Hepatocyte (in vitro differentiated cells): ENCODE measurements around the gene EXOC6B. TPM values are rescaled to one million over a fixed set of nuclear protein-coding genes. Genes with fewer than 3 reads are reported as not detected.

Experiments
- DNase-seq: peaks from one replicate; pipeline ENCODE4 v3.0.0-alpha.2; 2016; ENCODE audit warnings: low spot score
- H2AFZ ChIP-seq: fragments of 200-600 bp; sonication (generic); 2 replicates; pipeline ENCODE4 v1.6.0; 2016; ENCODE audit warnings: antibody characterized with exemption, mild to moderate bottlenecking
- H3K27ac ChIP-seq: fragments of 200-600 bp; sonication (generic); 2 replicates; pipeline ENCODE4 v1.5.1; 2016; ENCODE audit warnings: mild to moderate bottlenecking
- H3K27me3 ChIP-seq: fragments of 200-600 bp; sonication (generic); 2 replicates; pipeline ENCODE4 v1.6.1; 2016
- H3K36me3 ChIP-seq: fragments of 200-600 bp; sonication (generic); replicated peaks from 2 replicates; pipeline ENCODE4 v1.5.1; 2016; ENCODE audit warnings: low read depth; ENCODE audit not compliant: insufficient read depth
- H3K4me1 ChIP-seq: fragments of 200-600 bp; sonication (generic); 2 replicates; pipeline ENCODE4 v1.5.1; 2016; ENCODE audit warnings: mild to moderate bottlenecking, moderate library complexity; ENCODE audit not compliant: insufficient read depth
- H3K4me2 ChIP-seq: fragments of 200-600 bp; sonication (generic); 2 replicates; pipeline ENCODE4 v1.6.0; 2016
- H3K4me3 ChIP-seq: fragments of 200-600 bp; sonication (generic); 2 replicates; pipeline ENCODE4 v1.5.1; 2016; ENCODE audit warnings: mild to moderate bottlenecking
- H3K79me2 ChIP-seq: fragments of 200-600 bp; sonication (generic); 2 replicates; pipeline ENCODE4 v1.6.0; 2017; ENCODE audit warnings: mild to moderate bottlenecking
- H3K9me2 ChIP-seq: fragments of 200-600 bp; sonication (generic); replicated peaks from 2 replicates; pipeline ENCODE4 v1.6.0; 2017; ENCODE audit warnings: mild to moderate bottlenecking; ENCODE audit not compliant: insufficient read depth
- H3K9me3 ChIP-seq: fragments of 200-600 bp; sonication (generic); 2 replicates; pipeline ENCODE4 v1.5.1; 2016; ENCODE audit warnings: low read depth, mild to moderate bottlenecking
- H4K20me1 ChIP-seq: fragments of 200-600 bp; sonication (generic); 2 replicates; pipeline ENCODE4 v1.6.0; 2016; ENCODE audit warnings: mild to moderate bottlenecking; ENCODE audit not compliant: insufficient read depth, poor library complexity, severe bottlenecking
- CTCF ChIP-seq: fragments of 200-600 bp; sonication (generic); IDR thresholded peaks from 2 replicates; pipeline ENCODE4 v1.5.1; 2016; ENCODE audit warnings: antibody characterized with exemption, mild to moderate bottlenecking; ENCODE audit not compliant: poor library complexity
- EZH2 ChIP-seq: fragments of 200-600 bp; sonication (generic); IDR thresholded peaks from 2 replicates; pipeline ENCODE4 v1.6.1; 2016; ENCODE audit warnings: antibody characterized with exemption, mild to moderate bottlenecking, borderline replicate concordance
- EZH2phosphoT487 ChIP-seq: fragments of 200-600 bp; sonication (generic); IDR thresholded peaks from one replicate; pipeline ENCODE4 v1.6.1; 2018; ENCODE audit warnings: antibody characterized with exemption, mild to moderate bottlenecking, low read depth, moderate library complexity; ENCODE audit not compliant: unreplicated experiment, severe bottlenecking
- WGBS: methylation state at CpG from one replicate; pipeline ENCODE4 v1.1.6; 2016; ENCODE audit warnings: low lambda C conversion rate; ENCODE audit errors: missing lambda C conversion rate; 5-methylcytosine and 5-hydroxymethylcytosine counted together
- polyA plus RNA-seq: library from polyadenylated mRNA; unstranded; fragments of >200 nt; fragmentation: Nextera tagmentation; extraction: Ambion mirVana; gene quantifications from 2 replicates; pipeline ENCODE4 v1.2.1, GENCODE V29; 2016
- total RNA-seq: library from RNA; depleted of rRNA; stranded (reverse); fragments of >200 nt; gene quantifications from 2 replicates; pipeline ENCODE4 v1.2.3, GENCODE V29; 2014

Gene EXOC6B
- total and polyA plus RNA-seq, 2 experiments from 2014 or later: 11.8 to 36.2 TPM

DNA sequence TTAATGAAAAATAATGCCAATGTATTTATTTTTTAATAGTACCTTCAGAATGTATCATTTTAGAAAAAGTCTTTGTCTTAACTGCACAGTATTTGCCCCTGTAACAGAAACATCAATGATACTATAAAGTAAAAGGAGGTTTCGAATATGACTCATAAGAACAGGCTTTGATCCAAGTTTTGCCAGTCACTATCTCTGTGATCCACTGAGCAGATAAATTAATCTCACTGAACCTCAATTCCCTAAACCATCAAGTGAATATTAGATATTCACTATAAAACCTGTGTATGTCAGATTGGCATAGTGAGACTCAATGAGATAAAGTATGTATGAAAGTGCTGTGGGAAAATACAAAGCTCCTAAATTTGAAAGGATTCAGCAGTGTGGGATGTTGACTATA lies 292.1 kb downstream of the EXOC6B start:
- H3K4me1 ChIP-seq: no peaks in the 10 kb centered on the region
- H2AFZ ChIP-seq: no peak overlapping the region
- H3K9me3 ChIP-seq: no peaks in the 10 kb centered on the region
- H3K79me2 ChIP-seq: no peaks in the 10 kb centered on the region
- no peaks in the 10 kb centered on the region for H4K20me1 ChIP-seq
- no peak overlapping the region for H3K27ac ChIP-seq
- TF ChIP-seq EZH2 (no peak), EZH2phosphoT487 (no peak), CTCF (no peak)
- H3K36me3 ChIP-seq: no peaks in the 10 kb centered on the region
- 89% methylated on average over 1 of the region's 1 CpG for WGBS
- no peak for DNase-seq
- no peak overlapping the region for H3K4me3 ChIP-seq
- H3K27me3 ChIP-seq: no peaks in the 10 kb centered on the region
- no peak overlapping the region for H3K4me2 ChIP-seq
- no peaks in the 10 kb centered on the region for H3K9me2 ChIP-seq

GRCh38 chr2:72527424-72527823 lies 298.4 kb downstream of the EXOC6B start:
- Histone ChIP-seq H3K9me2 (no peaks in the 10 kb centered on the region), H3K27me3 (no peaks in the 10 kb centered on the region), H4K20me1 (no peaks in the 10 kb centered on the region), H3K4me3 (no peak overlapping the region), H3K79me2 (no peaks in the 10 kb centered on the region), H3K27ac (no peak overlapping the region), H2AFZ (no peak overlapping the region), H3K9me3 (no peaks in the 10 kb centered on the region), H3K4me2 (no peak overlapping the region), H3K4me1 (peaks cover 4% of the 10 kb centered on the region), H3K36me3 (no peaks in the 10 kb centered on the region)
- no peak for DNase-seq
- 92% methylated on average over 1 of the region's 1 CpG for WGBS
- TF ChIP-seq EZH2phosphoT487: no peak
- no peak for TF ChIP-seq CTCF
- TF ChIP-seq EZH2: no peak

GRCh38 chr2:72526623-72527022 lies 299.2 kb downstream of the EXOC6B start:
- WGBS: 94% methylated on average over 1 of the region's 1 CpG
- no peak for DNase-seq
- Histone ChIP-seq H4K20me1 (no peaks in the 10 kb centered on the region), H3K4me2 (no peak overlapping the region), H3K9me2 (no peaks in the 10 kb centered on the region), H3K4me1 (peaks cover 4% of the 10 kb centered on the region), H3K9me3 (no peaks in the 10 kb centered on the region), H3K27ac (no peak overlapping the region), H3K79me2 (no peaks in the 10 kb centered on the region), H3K4me3 (no peak overlapping the region), H3K36me3 (no peaks in the 10 kb centered on the region), H2AFZ (no peak overlapping the region), H3K27me3 (no peaks in the 10 kb centered on the region)
- TF ChIP-seq EZH2phosphoT487 (no peak), EZH2 (no peak)

DNA sequence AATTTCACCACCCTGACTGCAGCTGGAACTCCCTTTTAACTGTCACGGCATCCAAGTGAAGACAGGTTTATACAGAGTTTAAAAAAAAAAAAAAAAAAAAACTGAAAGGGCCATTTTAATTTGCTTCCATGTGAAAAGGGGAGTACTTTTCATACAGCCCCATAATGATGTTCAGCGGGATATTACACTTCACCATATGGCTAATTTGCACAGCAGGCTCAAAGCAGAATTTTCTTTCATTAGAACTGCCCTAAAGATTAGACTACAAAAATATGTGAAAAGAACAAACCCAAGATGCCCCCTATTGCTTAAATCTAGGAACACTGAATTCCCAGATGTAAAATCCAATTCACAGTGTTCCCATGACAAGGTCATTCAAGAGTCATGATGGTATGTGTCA lies 301.8 kb downstream of the EXOC6B start:
- Histone ChIP-seq H3K79me2 (no peaks in the 10 kb centered on the region), H3K4me3 (no peak overlapping the region), H4K20me1 (no peaks in the 10 kb centered on the region), H3K9me3 (no peaks in the 10 kb centered on the region), H3K27ac (no peak overlapping the region), H3K27me3 (no peaks in the 10 kb centered on the region), H2AFZ (no peak overlapping the region), H3K4me2 (no peak overlapping the region), H3K9me2 (no peaks in the 10 kb centered on the region), H3K36me3 (no peaks in the 10 kb centered on the region), H3K4me1 (peaks cover 4% of the 10 kb centered on the region)
- DNase-seq: no peak
- TF ChIP-seq CTCF (no peak), EZH2 (no peak), EZH2phosphoT487 (no peak)
- WGBS: 90% methylated on average over 2 of the region's 2 CpGs
